GM18508 (cell line): ENCODE data around the gene PREB.

ENCODE experiments used
- ATAC-seq: cut with Tn5 transposase; IDR thresholded peaks from one replicate; pipeline ENCODE4 v1.9.1; 2021; ENCODE audit warnings: moderate number of reproducible peaks; ENCODE audit not compliant: insufficient read depth, unreplicated experiment

The PREB gene

GRCh38 chr2:27152796-27153464, 18.5 kb upstream of the PREB start:
- ATAC-seq, result no peak

GRCh38 chr2:27152102-27152795, 17.8 kb upstream of the PREB start:
- ATAC-seq, result no peak

GRCh38 chr2:27150639-27151230, 16.3 kb upstream of the PREB start:
- ATAC-seq, result no peak

- no peak for ATAC-seq
Measured at GRCh38 chr2:27149570-27150405, 15.4 kb upstream of the PREB start.

DNA sequence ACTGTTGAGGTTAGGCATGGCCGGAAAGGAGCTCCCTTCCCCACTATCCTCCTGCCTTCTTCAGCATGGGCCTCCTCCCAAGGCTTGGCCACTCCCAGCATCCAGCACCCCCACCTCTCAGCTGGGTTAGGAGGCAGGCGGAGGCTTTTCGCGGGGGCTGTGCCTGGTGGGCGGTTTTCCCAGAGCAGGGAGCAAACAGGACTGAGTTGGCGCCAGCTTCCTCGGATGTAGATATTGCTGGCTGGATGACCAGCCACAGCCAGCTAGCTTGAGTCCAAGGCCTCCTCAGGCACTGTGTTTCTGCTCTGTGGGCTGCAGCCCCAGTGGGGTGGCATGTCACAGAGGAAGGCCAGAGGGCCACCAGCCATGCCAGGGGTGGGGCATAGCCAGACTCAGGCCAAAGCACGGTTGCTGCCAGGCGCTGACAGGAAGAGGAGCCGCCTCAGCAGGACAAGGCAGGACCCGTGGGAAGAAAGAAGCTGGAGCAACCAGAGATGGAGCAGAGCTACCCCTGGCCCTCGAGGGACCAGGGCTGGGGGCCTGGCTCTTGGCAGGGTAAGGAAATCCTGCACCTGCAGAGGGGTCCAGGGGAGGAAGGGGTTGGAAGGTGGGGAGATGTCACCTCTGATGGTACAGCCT, 14.5 kb upstream of the PREB start, which contains the start of gene TCF23:
Gene TCF23, plus strand, starts transcription at position 204 of the 639 bp plus-strand sequence. Its CDS starts 130 bp downstream, at position 334.
- no peak for ATAC-seq

DNA sequence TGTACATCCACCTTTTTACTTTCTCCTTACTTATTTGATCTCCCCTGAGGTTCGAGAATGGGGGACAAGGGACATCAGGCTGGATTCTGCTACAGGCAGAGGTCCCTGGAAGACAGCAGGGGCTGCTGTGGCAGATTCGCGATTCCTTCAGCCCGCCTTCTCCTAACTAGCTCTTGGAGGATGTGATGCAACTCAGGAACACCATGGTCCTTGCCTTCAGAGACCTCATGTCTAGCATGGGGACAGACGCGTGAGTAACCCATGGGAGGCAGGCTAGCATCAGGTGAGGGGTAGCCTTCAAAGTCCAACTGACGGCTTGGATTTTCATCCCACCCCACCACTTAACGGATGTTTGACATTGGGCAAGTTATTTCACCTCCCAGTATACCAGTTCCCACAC, 13.5 kb upstream of the PREB start:
- no peak for ATAC-seq

DNA sequence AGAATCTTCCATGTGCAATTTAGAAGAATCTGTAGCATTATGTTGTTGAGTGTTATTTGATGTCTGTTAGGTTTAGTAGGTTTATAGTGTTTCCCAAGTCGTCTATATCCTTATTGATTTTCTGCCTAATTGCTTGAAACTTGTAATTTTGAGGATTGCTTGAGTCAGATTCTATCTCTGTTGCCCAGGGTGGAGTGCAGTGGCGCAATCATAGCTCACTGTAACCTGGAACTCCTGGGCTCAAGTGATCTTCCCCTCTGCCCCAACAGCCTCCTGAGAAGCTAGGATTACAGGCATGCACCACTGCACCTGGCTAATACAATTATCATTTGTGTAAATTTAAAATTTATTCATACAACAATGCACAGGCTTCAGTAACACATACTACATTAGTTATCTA, 11.2 kb upstream of the PREB start:
- ATAC-seq, result no peak

GRCh38 chr2:27143285-27143684, 8.8 kb upstream of the PREB start:
- ATAC-seq, result no peak

DNA sequence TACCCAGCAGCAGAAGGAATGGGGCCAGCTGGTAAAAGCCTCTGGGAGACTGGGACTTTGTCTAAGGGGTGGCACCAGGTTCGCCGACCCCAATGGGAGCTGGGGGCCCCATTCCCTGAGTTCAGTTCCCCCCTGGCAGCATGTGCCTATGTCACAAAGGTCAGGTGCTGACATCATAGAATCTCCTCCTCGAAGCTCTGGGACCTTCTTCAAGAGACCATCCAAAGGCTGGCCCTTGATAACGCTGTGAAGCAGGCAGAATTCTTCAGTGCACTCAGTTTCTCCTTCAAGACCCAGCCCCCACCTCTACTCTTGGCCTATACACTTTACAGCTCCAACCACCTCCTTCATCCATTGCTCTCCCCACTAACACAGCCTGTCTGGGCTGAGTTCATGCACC, 4.9 kb upstream of the PREB start, which contains the start of gene PRR30:
Gene PRR30, minus strand, starts transcription at position 101 of the 400 bp plus-strand sequence. CDS start 1,081 bp downstream, outside the sequence.
- ATAC-seq, result no peak

DNA sequence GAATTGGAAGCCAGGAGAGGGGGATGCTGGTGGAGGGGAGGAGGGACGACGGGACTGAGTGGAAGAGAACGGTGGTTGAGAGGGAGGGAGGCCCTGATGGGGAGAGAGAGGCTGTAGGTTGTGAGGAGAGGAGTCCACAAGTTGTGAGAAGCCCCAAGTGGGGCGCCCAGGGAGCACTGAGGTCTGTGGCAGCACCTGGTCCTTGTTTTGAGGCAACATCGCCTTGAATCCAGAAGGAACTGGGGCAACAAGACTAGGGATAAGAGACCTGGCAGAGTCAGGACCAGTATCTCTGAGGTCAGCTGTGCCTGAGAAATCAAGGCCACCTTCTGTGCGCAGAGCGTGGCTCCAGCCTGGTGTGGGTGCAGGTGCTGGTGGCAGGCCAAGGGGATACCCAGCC, 3.7 kb upstream of the PREB start:
- ATAC-seq, result no peak

DNA sequence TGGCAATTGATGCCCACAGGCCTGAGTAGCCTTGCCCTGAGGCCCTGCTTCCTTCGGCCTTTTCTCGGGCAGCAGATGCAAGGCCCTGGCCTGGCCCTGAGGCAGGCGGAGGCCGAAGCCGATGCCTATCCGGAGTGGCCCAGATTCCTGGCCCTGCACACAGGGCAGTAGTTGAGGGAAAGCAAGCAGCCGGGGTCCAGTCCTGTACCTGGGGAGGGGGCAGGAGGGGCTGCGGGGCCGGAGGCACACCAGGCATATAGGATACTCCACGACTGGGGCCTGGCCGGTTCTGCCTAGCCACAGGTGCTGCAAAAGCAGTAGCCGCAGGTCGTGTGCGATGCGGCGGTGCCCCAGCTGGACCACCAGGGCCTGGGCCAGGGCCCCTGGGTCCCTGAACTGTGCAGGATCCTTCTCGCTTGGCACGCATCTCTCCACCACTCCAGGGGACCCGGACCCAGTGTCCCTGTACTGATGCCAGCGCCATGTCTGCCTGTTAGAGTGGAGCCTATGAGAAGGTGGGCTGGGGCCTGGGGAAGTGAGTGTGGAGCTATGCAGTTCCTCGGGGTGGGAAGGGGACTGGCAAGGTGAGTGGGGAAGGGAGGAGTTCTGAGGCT, 3.0 kb upstream of the PREB start:
- no peak for ATAC-seq

- no peak for ATAC-seq
Measured at GRCh38 chr2:27136751-27137150, 2.3 kb upstream of the PREB start.

DNA sequence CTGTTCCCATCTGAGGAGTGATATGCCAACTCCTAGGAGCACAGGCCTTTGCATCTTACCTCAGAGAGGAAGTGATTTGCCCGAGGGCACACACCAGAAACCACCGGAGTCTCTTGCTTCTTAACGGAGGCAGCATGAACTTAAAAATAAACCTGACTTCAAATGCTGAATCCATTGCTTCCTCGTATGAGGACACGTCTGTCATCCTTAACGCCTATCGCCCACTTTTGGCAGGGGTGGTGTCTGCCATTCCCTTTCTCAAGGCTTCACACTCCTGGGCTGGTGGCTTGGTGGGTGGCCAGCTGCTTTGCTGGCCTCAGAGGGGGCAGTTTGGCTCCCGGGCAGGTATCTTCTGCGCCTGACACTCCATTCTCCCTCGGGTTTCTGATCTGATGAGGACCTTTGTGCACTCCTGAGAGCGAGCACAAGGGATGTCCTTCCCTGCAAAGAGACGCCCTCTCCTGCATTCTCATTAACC, 1.1 kb upstream of the PREB start:
- ATAC-seq, result no peak

- ATAC-seq, result no peak
Measured at GRCh38 chr2:27134781-27135477, 493 bp upstream of the PREB start.

- ATAC-seq, result no peak
Measured at GRCh38 chr2:27133195-27133875, 1.1 kb downstream of the PREB start.

GRCh38 chr2:27131429-27131828, 3.0 kb downstream of the PREB start:
- ATAC-seq, result no peak

- ATAC-seq, result no peak
Measured at GRCh38 chr2:27130396-27130795, 4.0 kb downstream of the PREB start.
